DMS 273 treated with DMSO at 0.1 percent for 48 hours (cell line): ENCODE measurements around the gene PPP1R8.

Experiments
- DNase-seq: peaks from one replicate; lab custom pipeline; 2025; lab: John Stamatoyannopoulos, UW

The PPP1R8 gene

GRCh38 chr1:27894521-27894920 is 63.9 kb downstream of the PPP1R8 start:
- no peak for DNase-seq
